ENCODE results near the gene PTPRT. TPM values are rescaled to one million over a fixed set of nuclear protein-coding genes. Genes with fewer than 3 reads are reported as not detected.

Gene PTPRT
- total RNA-seq, 4 donors from 2014 or later = 0.72 to 2.5 (median 1.4) TPM

- Histone ChIP-seq H3K36me3 (no peaks in the 10 kb centered on the region), H3K27me3 (no peaks in the 10 kb centered on the region), H3K9me3 (no peaks in the 10 kb centered on the region), H3K4me3 (no peak overlapping the region), H3K27ac (no peak overlapping the region), H3K4me1 (no peaks in the 10 kb centered on the region)
- no peak for DNase-seq (ENCODE audit: low spot score in 2 of 2)
- TF ChIP-seq POLR2AphosphoS5 (IDR thresholded peaks at IDR 0.05) = no peak
- TF ChIP-seq POLR2A (IDR thresholded peaks at IDR 0.05) = no peak
- TF ChIP-seq EP300 (IDR thresholded peaks at IDR 0.05) = no peak
- TF ChIP-seq CTCF (IDR thresholded peaks at IDR 0.05) = no peak
- WGBS = 60% methylated on average over 1 of the region's 1 CpG
Measured at GRCh38 chr20:42641886-42642285, 547.8 kb downstream of the PTPRT start.

- H3K9me3 ChIP-seq = no peaks in the 10 kb centered on the region
- no peak overlapping the region for H3K27ac ChIP-seq
- H3K4me3 ChIP-seq = no peak overlapping the region
- TF ChIP-seq EP300 (IDR thresholded peaks at IDR 0.05) = no peak
- no peak for TF ChIP-seq POLR2A (IDR thresholded peaks at IDR 0.05)
- TF ChIP-seq CTCF (IDR thresholded peaks at IDR 0.05) = no peak
- TF ChIP-seq POLR2AphosphoS5 (IDR thresholded peaks at IDR 0.05) = no peak
- H3K4me1 ChIP-seq = no peaks in the 10 kb centered on the region
- no peaks in the 10 kb centered on the region for H3K36me3 ChIP-seq
- 74% methylated on average over 5 of the region's 5 CpGs for WGBS
- H3K27me3 ChIP-seq = no peaks in the 10 kb centered on the region
- DNase-seq (ENCODE audit: low spot score in 2 of 2) = no peak
Measured at GRCh38 chr20:42639140-42639539, 550.6 kb downstream of the PTPRT start.

- no peaks in the 10 kb centered on the region for H3K27me3 ChIP-seq
- no peak for TF ChIP-seq POLR2A (IDR thresholded peaks at IDR 0.05)
- TF ChIP-seq EP300 (IDR thresholded peaks at IDR 0.05) = no peak
- no peak for TF ChIP-seq CTCF (IDR thresholded peaks at IDR 0.05)
- no peak for TF ChIP-seq POLR2AphosphoS5 (IDR thresholded peaks at IDR 0.05)
- no peaks in the 10 kb centered on the region for H3K36me3 ChIP-seq
- WGBS = 86% methylated on average over 6 of the region's 6 CpGs
- H3K4me3 ChIP-seq = no peak overlapping the region
- H3K4me1 ChIP-seq = no peaks in the 10 kb centered on the region
- no peak overlapping the region for H3K27ac ChIP-seq
- DNase-seq (ENCODE audit: low spot score in 2 of 2) = no peak
- H3K9me3 ChIP-seq = no peaks in the 10 kb centered on the region
Measured at GRCh38 chr20:42635699-42636411, 553.9 kb downstream of the PTPRT start.

- 91% methylated on average over 2 of the region's 2 CpGs for WGBS
- H3K27me3 ChIP-seq = no peaks in the 10 kb centered on the region
Measured at GRCh38 chr20:42634156-42634555, 555.5 kb downstream of the PTPRT start.

More at GRCh38 chr20:42634156-42634555, 555.5 kb downstream of the PTPRT start:
- Histone ChIP-seq H3K27ac (no peak overlapping the region), H3K4me1 (no peaks in the 10 kb centered on the region), H3K36me3 (no peaks in the 10 kb centered on the region), H3K9me3 (no peaks in the 10 kb centered on the region), H3K4me3 (no peak overlapping the region)
- DNase-seq (ENCODE audit: low spot score in 2 of 2) = no peak
- no peak for TF ChIP-seq CTCF (IDR thresholded peaks at IDR 0.05)
- TF ChIP-seq POLR2AphosphoS5 (IDR thresholded peaks at IDR 0.05) = no peak
- TF ChIP-seq EP300 (IDR thresholded peaks at IDR 0.05) = no peak
- TF ChIP-seq POLR2A (IDR thresholded peaks at IDR 0.05) = no peak

Measured in suprapubic skin (tissue), 4 donors.